ENCODE data around the gene PALMD.

The PALMD gene

DNA sequence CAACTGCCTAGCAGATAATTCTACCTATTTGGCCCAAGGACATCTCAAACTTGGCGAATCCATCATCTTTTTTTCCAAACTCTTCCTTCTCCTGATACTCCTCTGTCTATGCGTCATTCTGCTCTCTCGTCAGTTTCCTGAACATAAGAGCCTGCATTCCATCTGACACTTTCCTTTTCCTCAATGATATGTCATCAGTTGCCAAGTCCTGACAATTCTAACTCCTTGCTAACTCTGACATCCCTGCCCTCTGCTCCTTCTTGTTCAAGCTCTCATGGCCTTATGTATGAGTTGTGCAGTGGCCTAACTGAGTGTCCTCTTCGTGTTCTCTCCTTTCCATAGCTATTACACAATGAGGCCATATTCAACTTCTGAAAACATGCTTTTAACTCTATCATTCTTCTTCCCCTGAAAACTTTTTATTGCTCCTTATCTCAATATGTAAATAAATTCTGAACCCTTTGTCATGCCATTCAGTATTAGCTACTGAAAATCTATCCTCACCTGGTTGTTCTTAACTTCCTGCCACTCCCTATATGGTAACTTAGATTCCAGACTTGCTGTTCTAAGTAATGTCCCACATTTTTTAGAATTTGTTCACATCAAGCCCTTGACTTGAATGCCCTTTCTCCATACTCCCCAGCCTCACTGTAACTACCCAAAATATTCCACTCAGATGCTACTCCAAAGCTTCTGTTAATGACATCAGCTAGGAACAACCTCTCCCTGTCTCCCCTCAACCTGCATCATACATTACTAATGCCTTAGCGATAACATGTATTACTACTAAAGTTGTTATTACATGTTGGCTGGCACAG, 11.5 kb downstream of the PALMD start:
- Histone ChIP-seq H2BK5ac (ENCODE audit: low read length) (no peak overlapping the region), H4K8ac (ENCODE audit: low read depth, low read length) (no peak overlapping the region), H3K23ac (ENCODE audit: low read length) (no peak overlapping the region), H3K9ac (ENCODE audit: low read length) (no peak overlapping the region), H4K5ac (ENCODE audit: low read length) (peak overlapping the region; percentile 64), H3K4me2 (ENCODE audit: low read length) (no peak overlapping the region), H3K27me3 (ENCODE audit: insufficient read depth, low read length, poor library complexity) (no peaks in the 10 kb centered on the region), H3K4ac (ENCODE audit: low read depth, low read length) (no peak overlapping the region), H3K56ac (ENCODE audit: low read length) (no peak overlapping the region), H3K4me3 (ENCODE audit: low read length) (no peak overlapping the region), H3K4me1 (ENCODE audit: control insufficient read depth, low read depth, low read length) (no peaks in the 10 kb centered on the region), H3K79me2 (ENCODE audit: control insufficient read depth, insufficient read depth, low read length) (no peaks in the 10 kb centered on the region), H3K18ac (ENCODE audit: low read length) (no peak overlapping the region), H2BK120ac (ENCODE audit: low read depth, low read length) (no peak overlapping the region), H3K79me1 (ENCODE audit: low read length) (no peaks in the 10 kb centered on the region), H2AK5ac (ENCODE audit: low read length) (peak overlapping the region; percentile 59), H3K36me3 (ENCODE audit: control insufficient read depth, insufficient read depth, low read length) (no peaks in the 10 kb centered on the region), H2BK15ac (replicated peaks; ENCODE audit: low read depth) (no peak overlapping the region), H3K27ac (ENCODE audit: low read depth, low read length) (no peak overlapping the region)
- no peak for DNase-seq
- WGBS (ENCODE audit: extremely low coverage, insufficient coverage, low lambda C conversion rate), result no CpG with 5 or more reads among the region's 5 CpGs

DNA sequence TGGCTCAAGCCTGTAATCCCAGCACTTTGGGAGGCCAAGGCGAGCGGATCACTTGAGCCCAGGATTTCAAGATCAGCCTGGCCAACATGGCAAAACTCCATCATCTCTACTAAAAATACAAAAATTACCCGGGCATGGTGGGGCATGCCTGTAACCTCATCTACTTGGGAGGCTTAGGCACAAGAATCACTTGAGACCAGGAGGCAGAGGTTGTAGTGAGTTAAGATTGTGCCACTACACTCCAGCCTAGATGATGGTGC, 12.0 kb downstream of the PALMD start:
- Histone ChIP-seq H2BK120ac (ENCODE audit: low read depth, low read length) (no peak overlapping the region), H3K9ac (ENCODE audit: low read length) (no peak overlapping the region), H3K4me1 (ENCODE audit: control insufficient read depth, low read depth, low read length) (no peaks in the 10 kb centered on the region), H3K79me1 (ENCODE audit: low read length) (no peaks in the 10 kb centered on the region), H4K8ac (ENCODE audit: low read depth, low read length) (no peak overlapping the region), H3K18ac (ENCODE audit: low read length) (no peak overlapping the region), H3K27ac (ENCODE audit: low read depth, low read length) (no peak overlapping the region), H2BK5ac (ENCODE audit: low read length) (no peak overlapping the region), H3K27me3 (ENCODE audit: insufficient read depth, low read length, poor library complexity) (no peaks in the 10 kb centered on the region), H3K23ac (ENCODE audit: low read length) (no peak overlapping the region), H2BK15ac (replicated peaks; ENCODE audit: low read depth) (no peak overlapping the region), H3K4me2 (ENCODE audit: low read length) (no peak overlapping the region), H3K36me3 (ENCODE audit: control insufficient read depth, insufficient read depth, low read length) (no peaks in the 10 kb centered on the region), H3K56ac (ENCODE audit: low read length) (no peak overlapping the region), H3K79me2 (ENCODE audit: control insufficient read depth, insufficient read depth, low read length) (no peaks in the 10 kb centered on the region), H3K4ac (ENCODE audit: low read depth, low read length) (no peak overlapping the region), H4K5ac (ENCODE audit: low read length) (no peak overlapping the region), H3K4me3 (ENCODE audit: low read length) (no peak overlapping the region), H2AK5ac (ENCODE audit: low read length) (no peak overlapping the region)
- WGBS (ENCODE audit: extremely low coverage, insufficient coverage, low lambda C conversion rate), result no CpG with 5 or more reads among the region's 3 CpGs
- DNase-seq, result no peak

DNA sequence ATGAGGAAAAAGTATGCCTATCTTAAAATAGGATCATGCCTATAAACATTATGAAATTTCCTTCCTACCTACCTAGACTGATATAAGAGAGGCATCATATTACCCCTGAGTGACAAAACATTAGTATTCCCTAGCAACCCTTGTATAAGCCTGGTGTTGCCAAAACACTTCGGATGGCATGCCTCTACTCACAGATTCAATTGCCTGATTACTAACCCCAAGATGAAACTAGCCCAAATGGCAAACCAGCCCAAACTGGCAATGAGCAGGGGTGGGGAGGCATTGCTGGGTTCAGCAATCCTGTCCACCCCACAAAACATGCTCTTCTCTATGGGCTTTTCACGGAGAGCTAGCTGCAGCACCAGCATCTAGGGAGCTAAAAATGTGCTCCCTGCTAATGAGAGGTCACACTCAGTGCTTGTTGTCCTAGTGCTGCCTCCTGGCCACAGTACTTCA, 13.9 kb downstream of the PALMD start:
- Histone ChIP-seq H3K4me2 (ENCODE audit: low read length) (no peak overlapping the region), H3K18ac (ENCODE audit: low read length) (no peak overlapping the region), H3K79me1 (ENCODE audit: low read length) (no peaks in the 10 kb centered on the region), H3K9ac (ENCODE audit: low read length) (no peak overlapping the region), H2BK15ac (replicated peaks; ENCODE audit: low read depth) (no peak overlapping the region), H2BK5ac (ENCODE audit: low read length) (no peak overlapping the region), H4K5ac (ENCODE audit: low read length) (no peak overlapping the region), H3K27me3 (ENCODE audit: insufficient read depth, low read length, poor library complexity) (no peaks in the 10 kb centered on the region), H2BK120ac (ENCODE audit: low read depth, low read length) (no peak overlapping the region), H3K27ac (ENCODE audit: low read depth, low read length) (no peak overlapping the region), H3K4ac (ENCODE audit: low read depth, low read length) (no peak overlapping the region), H3K79me2 (ENCODE audit: control insufficient read depth, insufficient read depth, low read length) (no peaks in the 10 kb centered on the region), H4K8ac (ENCODE audit: low read depth, low read length) (no peak overlapping the region), H3K36me3 (ENCODE audit: control insufficient read depth, insufficient read depth, low read length) (no peaks in the 10 kb centered on the region), H3K4me3 (ENCODE audit: low read length) (no peak overlapping the region), H3K4me1 (ENCODE audit: control insufficient read depth, low read depth, low read length) (no peaks in the 10 kb centered on the region), H3K56ac (ENCODE audit: low read length) (no peak overlapping the region), H3K23ac (ENCODE audit: low read length) (no peak overlapping the region), H2AK5ac (ENCODE audit: low read length) (no peak overlapping the region)
- no CpG with 5 or more reads among the region's 2 CpGs for WGBS (ENCODE audit: extremely low coverage, insufficient coverage, low lambda C conversion rate)
- peak; percentile 59 for DNase-seq

DNA sequence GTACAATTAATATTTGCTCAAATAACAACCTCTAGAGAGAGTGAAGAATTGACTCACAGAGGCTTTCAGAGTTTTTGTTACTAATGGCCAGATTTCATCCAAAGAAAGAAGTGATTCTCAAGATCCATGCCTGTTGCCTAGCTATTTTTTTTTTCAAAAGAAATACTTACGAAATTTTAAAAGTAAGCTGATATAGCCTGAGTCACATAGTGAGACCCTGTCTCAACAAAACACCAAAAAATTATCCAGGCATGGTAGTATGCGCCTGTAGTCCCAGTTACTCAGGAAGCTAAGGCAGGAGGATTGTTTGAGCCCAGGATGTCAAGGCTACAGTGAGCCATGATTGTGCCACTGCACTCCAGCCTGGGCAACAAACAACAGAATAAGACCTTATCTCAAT, 14.6 kb downstream of the PALMD start:
- no peak overlapping the region for H4K8ac ChIP-seq (ENCODE audit: low read depth, low read length)
- no peak overlapping the region for H3K4me3 ChIP-seq (ENCODE audit: low read length)
- H3K79me2 ChIP-seq (ENCODE audit: control insufficient read depth, insufficient read depth, low read length), result no peaks in the 10 kb centered on the region
- WGBS (ENCODE audit: extremely low coverage, insufficient coverage, low lambda C conversion rate), result no CpG with 5 or more reads among the region's 2 CpGs
- H3K4me1 ChIP-seq (ENCODE audit: control insufficient read depth, low read depth, low read length), result no peaks in the 10 kb centered on the region
- H2AK5ac ChIP-seq (ENCODE audit: low read length), result no peak overlapping the region
- no peak for DNase-seq
- H3K36me3 ChIP-seq (ENCODE audit: control insufficient read depth, insufficient read depth, low read length), result no peaks in the 10 kb centered on the region
- no peak overlapping the region for H3K56ac ChIP-seq (ENCODE audit: low read length)
- H3K23ac ChIP-seq (ENCODE audit: low read length), result no peak overlapping the region
- H3K79me1 ChIP-seq (ENCODE audit: low read length), result no peaks in the 10 kb centered on the region
- no peak overlapping the region for H2BK120ac ChIP-seq (ENCODE audit: low read depth, low read length)
- no peaks in the 10 kb centered on the region for H3K27me3 ChIP-seq (ENCODE audit: insufficient read depth, low read length, poor library complexity)
- no peak overlapping the region for H4K5ac ChIP-seq (ENCODE audit: low read length)
- no peak overlapping the region for H3K18ac ChIP-seq (ENCODE audit: low read length)
- no peak overlapping the region for H3K27ac ChIP-seq (ENCODE audit: low read depth, low read length)
- H3K4ac ChIP-seq (ENCODE audit: low read depth, low read length), result no peak overlapping the region
- H3K4me2 ChIP-seq (ENCODE audit: low read length), result no peak overlapping the region
- H2BK5ac ChIP-seq (ENCODE audit: low read length), result no peak overlapping the region
- H2BK15ac ChIP-seq (replicated peaks; ENCODE audit: low read depth), result no peak overlapping the region
- no peak overlapping the region for H3K9ac ChIP-seq (ENCODE audit: low read length)

DNA sequence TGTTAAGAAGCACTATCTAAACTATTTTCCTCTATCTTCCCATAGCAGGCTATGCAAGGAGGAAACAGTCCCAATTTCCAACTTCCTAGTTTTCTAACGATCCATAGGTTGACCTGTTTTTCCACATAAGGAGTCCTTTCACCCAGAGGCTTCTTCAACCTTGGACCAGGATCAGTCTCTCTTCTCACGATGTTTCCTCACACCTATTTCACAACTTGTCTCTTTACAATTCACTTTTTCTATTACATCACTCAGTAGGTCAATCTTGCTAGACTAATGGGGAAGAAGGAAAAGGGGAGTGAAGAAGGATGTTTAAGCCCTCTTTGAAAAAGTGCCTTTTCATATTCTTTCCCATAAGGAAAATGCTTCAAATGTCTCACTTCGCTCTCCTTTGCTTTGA, 15.9 kb downstream of the PALMD start:
- Histone ChIP-seq H3K23ac (ENCODE audit: low read length) (no peak overlapping the region), H3K36me3 (ENCODE audit: control insufficient read depth, insufficient read depth, low read length) (no peaks in the 10 kb centered on the region), H3K27me3 (ENCODE audit: insufficient read depth, low read length, poor library complexity) (no peaks in the 10 kb centered on the region), H3K4me3 (ENCODE audit: low read length) (no peak overlapping the region), H2BK15ac (replicated peaks; ENCODE audit: low read depth) (no peak overlapping the region), H2BK120ac (ENCODE audit: low read depth, low read length) (no peak overlapping the region), H3K79me1 (ENCODE audit: low read length) (no peaks in the 10 kb centered on the region), H3K27ac (ENCODE audit: low read depth, low read length) (no peak overlapping the region), H3K4ac (ENCODE audit: low read depth, low read length) (no peak overlapping the region), H3K4me1 (ENCODE audit: control insufficient read depth, low read depth, low read length) (no peaks in the 10 kb centered on the region), H3K18ac (ENCODE audit: low read length) (no peak overlapping the region), H2BK5ac (ENCODE audit: low read length) (no peak overlapping the region), H4K5ac (ENCODE audit: low read length) (no peak overlapping the region), H3K79me2 (ENCODE audit: control insufficient read depth, insufficient read depth, low read length) (no peaks in the 10 kb centered on the region), H3K4me2 (ENCODE audit: low read length) (no peak overlapping the region), H3K56ac (ENCODE audit: low read length) (no peak overlapping the region), H4K8ac (ENCODE audit: low read depth, low read length) (no peak overlapping the region), H2AK5ac (ENCODE audit: low read length) (no peak overlapping the region), H3K9ac (ENCODE audit: low read length) (no peak overlapping the region)
- WGBS (ENCODE audit: extremely low coverage, insufficient coverage, low lambda C conversion rate), result no CpG with 5 or more reads among the region's 3 CpGs
- DNase-seq, result no peak

DNA sequence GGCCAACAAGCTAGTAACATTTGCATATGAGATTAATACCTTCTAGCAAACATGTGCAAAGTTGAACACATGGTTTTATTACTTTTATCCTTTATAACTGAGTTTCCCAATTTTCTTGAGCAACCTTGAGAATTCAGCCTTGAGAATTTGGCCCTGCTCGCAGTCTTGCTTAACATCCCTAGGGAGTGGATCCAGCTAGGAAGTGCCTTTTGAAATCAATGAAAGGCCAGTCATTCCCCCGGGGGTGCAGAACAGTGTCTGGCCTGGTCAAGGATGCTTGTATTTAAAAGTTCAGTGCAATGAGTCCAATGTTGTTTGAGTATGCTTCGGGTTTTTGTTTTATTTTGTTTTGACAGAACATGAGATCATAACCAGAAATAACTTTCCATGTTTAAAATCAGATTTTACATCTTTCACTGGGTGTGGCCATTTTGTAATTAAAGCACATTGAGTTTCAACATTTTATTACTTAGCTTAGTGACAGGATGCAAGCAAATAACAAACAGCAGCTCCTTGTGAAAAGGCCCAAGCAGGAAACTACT, 16.7 kb downstream of the PALMD start:
- Histone ChIP-seq H3K9ac (ENCODE audit: low read length) (no peak overlapping the region), H3K4me2 (ENCODE audit: low read length) (no peak overlapping the region), H3K27me3 (ENCODE audit: insufficient read depth, low read length, poor library complexity) (no peaks in the 10 kb centered on the region), H3K36me3 (ENCODE audit: control insufficient read depth, insufficient read depth, low read length) (no peaks in the 10 kb centered on the region), H3K23ac (ENCODE audit: low read length) (no peak overlapping the region), H3K4ac (ENCODE audit: low read depth, low read length) (no peak overlapping the region), H3K18ac (ENCODE audit: low read length) (no peak overlapping the region), H2BK5ac (ENCODE audit: low read length) (no peak overlapping the region), H3K79me2 (ENCODE audit: control insufficient read depth, insufficient read depth, low read length) (no peaks in the 10 kb centered on the region), H3K4me3 (ENCODE audit: low read length) (no peak overlapping the region), H3K27ac (ENCODE audit: low read depth, low read length) (no peak overlapping the region), H3K56ac (ENCODE audit: low read length) (no peak overlapping the region), H4K8ac (ENCODE audit: low read depth, low read length) (no peak overlapping the region), H2BK15ac (replicated peaks; ENCODE audit: low read depth) (no peak overlapping the region), H3K79me1 (ENCODE audit: low read length) (no peaks in the 10 kb centered on the region), H3K4me1 (ENCODE audit: control insufficient read depth, low read depth, low read length) (no peaks in the 10 kb centered on the region), H4K5ac (ENCODE audit: low read length) (no peak overlapping the region), H2BK120ac (ENCODE audit: low read depth, low read length) (no peak overlapping the region), H2AK5ac (ENCODE audit: low read length) (no peak overlapping the region)
- DNase-seq, result no peak
- no CpG with 5 or more reads among the region's 3 CpGs for WGBS (ENCODE audit: extremely low coverage, insufficient coverage, low lambda C conversion rate)

Data from mesendoderm (in vitro differentiated cells).